K562 (cell line): ENCODE measurements around the gene RNF213. TPM values are rescaled to one million over a fixed set of nuclear protein-coding genes. Genes with fewer than 3 reads are reported as not detected.

ENCODE experiments used
- ATAC-seq: fragments of 200-7000 bp; cut with Tn5 transposase; 3 replicates; pipeline ENCODE4 v1.9.1; 2020; ENCODE audit warnings: moderate library complexity
- BruUV-seq: library from RNA; stranded (reverse); fragments of 400-500 nt; replicated peaks from 2 replicates; lab custom pipeline; 2021; lab: Mats Ljungman, UMichigan
- CTCF ChIA-PET: fragments of 300-600 bp; formaldehyde crosslinking; extraction: SDS; loops from one replicate; lab custom pipeline; 2021; ENCODE audit warnings: low intra/inter-chr PET ratio; lab: Yijun Ruan, JAX
- POLR2A ChIA-PET: fragments of 300-600, 350-650 bp; sonication (Branson Sonifier 250); formaldehyde crosslinking; extraction: SDS; loops from one replicate; lab custom pipeline; 2021; ENCODE audit warnings: antibody characterized with exemption, inconsistent platforms; lab: Yijun Ruan, JAX
- DNase-seq, 4 experiments: peaks; one replicate each; pipeline versions ENCODE4 v3.0.0 to v3.0.0-alpha.2; 2011 to 2018; ENCODE audit warnings: low spot score in 3 of 4, mixed read lengths in 3 of 4; ENCODE audit errors: extremely low read depth in 1 of 4
- FAIRE-seq: peaks from 2 replicates; lab custom pipeline; 2011; peaks lifted over from hg19 to GRCh38; lab: Jason Lieb, UNC
- H2AFZ ChIP-seq: 2 replicates; pipeline ENCODE4 v1.6.0; 2011; ENCODE audit warnings: low read depth, low read length, control low read depth, inconsistent platforms
- H3K27ac ChIP-seq: fragments of 200-600 bp; 3 replicates; pipeline ENCODE4 v1.8.0; 2011; ENCODE audit warnings: low read depth, mild to moderate bottlenecking, control low read depth, inconsistent platforms, low read length, moderate library complexity, mixed read lengths; ENCODE audit errors: extremely low read depth
- H3K27me3 ChIP-seq, 2 experiments: fragments of 300-600 bp in 1 of 2; 2 replicates in 1 of 2; 3 replicates in 1 of 2; pipeline versions ENCODE4 v1.6.0 to v1.8.0; 2011; ENCODE audit warnings: inconsistent platforms in 2 of 2, low read length in 2 of 2, mild to moderate bottlenecking in 1 of 2, mixed read lengths in 1 of 2, moderate library complexity in 1 of 2; ENCODE audit not compliant: control insufficient read depth in 2 of 2, insufficient read depth in 2 of 2
- H3K36me3 ChIP-seq: fragments of 300-600 bp; 3 replicates; pipeline ENCODE4 v1.8.0; 2011; ENCODE audit warnings: mild to moderate bottlenecking, low read length, inconsistent platforms; ENCODE audit not compliant: control insufficient read depth, insufficient read depth
- H3K4me1 ChIP-seq, 2 experiments: fragments of 200-600 bp in 1 of 2; replicated peaks in 1 of 2; 2 replicates in 1 of 2; 3 replicates in 1 of 2; pipeline versions ENCODE4 v1.5.1 to v1.8.0; 2011; ENCODE audit warnings: inconsistent platforms in 2 of 2, low read length in 2 of 2, mild to moderate bottlenecking in 1 of 2, mixed read lengths in 1 of 2, moderate library complexity in 1 of 2; ENCODE audit not compliant: control insufficient read depth in 2 of 2, insufficient read depth in 2 of 2
- H3K4me2 ChIP-seq: 2 replicates; pipeline ENCODE4 v1.6.1; 2011; ENCODE audit warnings: low read length, control low read depth, inconsistent platforms, mixed read lengths; ENCODE audit not compliant: insufficient read depth
- H3K4me3 ChIP-seq: fragments of 200-600 bp; sonication (generic), shearing (Covaris generic); 2 replicates; pipeline ENCODE4 v1.5.1; 2016; ENCODE audit warnings: control low read depth, inconsistent platforms
- H3K79me2 ChIP-seq: fragments of 200-600 bp; 3 replicates; pipeline ENCODE4 v1.8.0; 2011; ENCODE audit warnings: low read length, inconsistent platforms; ENCODE audit not compliant: control insufficient read depth, insufficient read depth
- H3K9ac ChIP-seq, 2 experiments: 2 replicates each; pipeline versions ENCODE4 v1.6.0 to v1.6.1; 2011; ENCODE audit warnings: low read depth in 2 of 2, low read length in 2 of 2, control low read depth in 1 of 2, inconsistent platforms in 1 of 2, mild to moderate bottlenecking in 1 of 2, mixed read lengths in 1 of 2; ENCODE audit not compliant: insufficient read depth in 1 of 2
- H3K9me1 ChIP-seq: one replicate; pipeline ENCODE4 v1.6.0; 2011; ENCODE audit warnings: inconsistent platforms, mild to moderate bottlenecking, low read length, moderate library complexity; ENCODE audit not compliant: control insufficient read depth, insufficient read depth
- H3K9me3 ChIP-seq: replicated peaks from 2 replicates; pipeline ENCODE4 v1.5.1; 2011; ENCODE audit warnings: low read depth, low read length, inconsistent platforms; ENCODE audit not compliant: control insufficient read depth, insufficient read depth
- H4K20me1 ChIP-seq: replicated peaks from 2 replicates; pipeline ENCODE4 v1.6.1; 2011; ENCODE audit warnings: low read length, inconsistent platforms, mixed read lengths; ENCODE audit not compliant: control insufficient read depth, insufficient read depth
- CHAMP1 ChIP-seq: fragments of 450-650 bp; IDR thresholded peaks from 2 replicates; pipeline ENCODE4 v1.6.1; 2016; ENCODE audit warnings: mild to moderate bottlenecking
- HNRNPLL ChIP-seq: fragments of 200-400 bp; formaldehyde crosslinking; IDR thresholded peaks from 2 replicates; pipeline ENCODE4 v1.6.1; 2017; ENCODE audit warnings: low read length, low read depth, mild to moderate bottlenecking; ENCODE audit not compliant: poor library complexity, severe bottlenecking
- HOMEZ ChIP-seq: fragments of 250-450 bp; sonication (Bioruptor Pico); IDR thresholded peaks from 2 replicates; pipeline ENCODE4 v1.4.0; 2020; ENCODE audit warnings: mild to moderate bottlenecking, moderate library complexity
- MCM7 ChIP-seq, 2 experiments: fragments of 450-650 bp; IDR thresholded peaks; 2 replicates each; pipeline ENCODE4 v1.6.1; 2016 to 2018
- MEF2D ChIP-seq: conservative IDR thresholded peaks from 2 replicates; pipeline ENCODE4 v1.6.1; 2016; ENCODE audit warnings: low read depth, missing genetic modification characterization, missing compliant biosample characterization
- PRDM10 ChIP-seq: fragments of 450-650 bp; IDR thresholded peaks from 2 replicates; pipeline ENCODE4 v1.6.1; 2018; ENCODE audit not compliant: partially characterized antibody
- RBBP5 ChIP-seq: fragments of 200-600 bp; sonication (generic); IDR thresholded peaks from 2 replicates; pipeline ENCODE4 v1.6.1; 2012; ENCODE audit warnings: borderline replicate concordance, mild to moderate bottlenecking, low read length, control low read depth, inconsistent platforms; ENCODE audit not compliant: insufficient read depth, poor library complexity, severe bottlenecking
- RBM14 ChIP-seq: fragments of 200-400 bp; formaldehyde crosslinking; IDR thresholded peaks from 2 replicates; pipeline ENCODE4 v1.6.1; 2018; ENCODE audit warnings: low read depth, mild to moderate bottlenecking, low read length, moderate library complexity, borderline replicate concordance; ENCODE audit not compliant: insufficient read depth
- RFX5 ChIP-seq: IDR thresholded peaks from 2 replicates; pipeline ENCODE4 v1.6.1; 2011; ENCODE audit warnings: low read depth, mild to moderate bottlenecking, improper control_type of control experiment, low read length
- RUNX1 ChIP-seq: sonication (generic); IDR thresholded peaks from 2 replicates; pipeline ENCODE4 v1.6.1; 2016; ENCODE audit warnings: antibody characterized with exemption, low read depth
- ZBED1 ChIP-seq: IDR thresholded peaks from 2 replicates; pipeline ENCODE4 v1.6.1; 2014
- ZFX ChIP-seq: sonication (generic); formaldehyde crosslinking; IDR thresholded peaks from 2 replicates; pipeline ENCODE4 v1.8.0; 2022; ENCODE audit warnings: mild to moderate bottlenecking, missing genetic modification reagents, moderate library complexity
- ZNF140 ChIP-seq: fragments of 250-450 bp; sonication (Bioruptor Pico); IDR thresholded peaks from 2 replicates; pipeline ENCODE4 v1.8.0; 2021; ENCODE audit warnings: moderate library complexity, mild to moderate bottlenecking, inconsistent platforms
- whole genome bisulfite sequencing: fragments of 100-300 bp; shearing (Covaris generic); methylation state at CpG from one replicate; pipeline ENCODE4 v1.1.6; 2016; ENCODE audit warnings: low coverage, mixed read lengths; ENCODE audit not compliant: insufficient coverage; ENCODE audit errors: missing lambda C conversion rate; 5-methylcytosine and 5-hydroxymethylcytosine counted together
- in situ Hi-C: fragments of 300-500 bp; cut with MboI; formaldehyde crosslinking; loops from 4 replicates; pipeline ENCODE4 v1.15.0; 2018; ENCODE audit warnings: inconsistent platforms, mixed read lengths
- intact Hi-C: fragments of 100-400 bp; cut with micrococcal nuclease; formaldehyde crosslinking; loops from 2 replicates; pipeline ENCODE4 v1.14.2; 2022
- polyA plus RNA-seq, 8 experiments: library from polyadenylated mRNA; depleted of rRNA in 4 of 8; stranded (reverse) in 5 of 8; unstranded in 3 of 8; fragments of >200 nt; fragmentation: Nextera tagmentation in 2 of 8; fragmentation: Illumina TruSeq in 1 of 8; extraction: Ambion mirVana in 2 of 8; extraction: Trizol in 1 of 8; gene quantifications; 2 replicates each; pipeline versions ENCODE4 v1.2.1 to v1.2.3, GENCODE V29; 2011 to 2014; ENCODE audit warnings: inconsistent platforms in 1 of 8, missing spikeins in 1 of 8
- total RNA-seq, 7 experiments: library from RNA; depleted of rRNA in 6 of 7; stranded (reverse); fragments of >200 nt in 6 of 7; fragmentation: Illumina TruSeq in 2 of 7; extraction: Trizol in 2 of 7; gene quantifications; 2 replicates each; pipeline versions ENCODE4 v1.2.1 to v1.2.3, GENCODE V29; 2011 to 2021; ENCODE audit warnings: low replicate concordance in 1 of 7

The RNF213 gene
- total and polyA plus RNA-seq, 9 of the 15 experiments (the other 6 are each of a cell fraction or from before 2014, with no cell fraction given), result 5.3 to 33.6 (median 17.9) TPM

GRCh38 chr17:80426671-80427326, 166.1 kb downstream of the RNF213 start:
- Histone ChIP-seq H3K27ac (no peak overlapping the region), H3K4me1 (peaks cover 0 to 57% of the 10 kb centered on the region in 2 experiments; a peak in 2 of 5 replicates), H3K4me2 (peak overlapping the region; percentile 9; the same call in 1 of the 2 replicates), H3K9me3 (no peaks in the 10 kb centered on the region), H4K20me1 (peaks cover 34% of the 10 kb centered on the region), H2AFZ (peak overlapping the region; percentile 42; the same call in 1 of the 2 replicates), H3K79me2 (no peaks in the 10 kb centered on the region), H3K4me3 (no peak overlapping the region), H3K36me3 (no peaks in the 10 kb centered on the region), H3K9me1 (no peaks in the 10 kb centered on the region), H3K27me3 (peaks cover 23 to 93% of the 10 kb centered on the region in 2 experiments; a peak in 4 of 5 replicates), H3K9ac (peak overlapping the region in 1 of 2 experiments; percentile 77; a peak in 2 of 4 replicates)
- WGBS, result 23% methylated on average over 23 of the region's 24 CpGs
- ChIA-PET POLR2A (interaction anchor here (0.6 to 1.0 kb wide), 4 partner anchors 20 to 511 kb away, joined by 3 to 4 read pairs (median 3); partner anchors contain the start of gene GAA), CTCF (interaction anchor here (0.5 to 2.7 kb wide), 9 partner anchors 87 to 554 kb away, joined by 3 to 38 read pairs (median 8); no protein-coding TSS in a partner anchor)
- peak; percentile 86 for FAIRE-seq
- BruUV-seq, result no TSS peak
- in situ Hi-C loops, result loop anchor here (5.0 kb wide), 2 partner anchors 151 to 556 kb away; no protein-coding TSS in a partner anchor
- ATAC-seq, result peak; percentile 98
- intact Hi-C loops, result loop anchor here (1.0 to 5.0 kb wide), 4 partner anchors 149 to 556 kb away; no protein-coding TSS in a partner anchor
- peak; percentile 84 to 90 (median 90) for DNase-seq
- TF ChIP-seq HNRNPLL (no peak), MEF2D (tag) (no peak), ZNF140 (CRISPR knock-in tag) (no peak), RBBP5 (no peak), ZFX (CRISPR knock-in tag) (no peak), RUNX1 (no peak), HOMEZ (CRISPR knock-in tag) (no peak), RFX5 (no peak), ZBED1 (no peak), MCM7 (IDR thresholded peaks at IDR 0.05) (no peak), RBM14 (no peak), CHAMP1 (no peak), PRDM10 (peak; percentile 25)
